GM19397 (cell line): Measurements from ENCODE around the gene IQCM.
"Not testable (repeated sequence)": the region's sequence is repeated elsewhere in the genome, so short reads cannot be mapped to it uniquely, and the experiment has no call there.

Experiments used
- ATAC-seq: cut with Tn5 transposase; IDR thresholded peaks from one replicate; pipeline ENCODE4 v1.9.1; 2021; ENCODE audit warnings: mild to moderate bottlenecking, moderate library complexity; ENCODE audit not compliant: unreplicated experiment

The IQCM gene

GRCh38 chr4:149589826-149590225 lies 225.8 kb downstream of the IQCM start:
- ATAC-seq = no peak

GRCh38 chr4:149584722-149585121 lies 230.9 kb downstream of the IQCM start:
- ATAC-seq = no peak

GRCh38 chr4:149574971-149575370 lies 240.7 kb downstream of the IQCM start:
- ATAC-seq = no peak

GRCh38 chr4:149572716-149573115 lies 242.9 kb downstream of the IQCM start:
- no peak for ATAC-seq

GRCh38 chr4:149555799-149556198 lies 259.8 kb downstream of the IQCM start:
- ATAC-seq = no peak

GRCh38 chr4:149555146-149555545 lies 260.5 kb downstream of the IQCM start:
- ATAC-seq = no peak

- ATAC-seq = no peak
Measured at GRCh38 chr4:149553959-149554520, 261.6 kb downstream of the IQCM start.

GRCh38 chr4:149552601-149553000 lies 263.0 kb downstream of the IQCM start:
- ATAC-seq = no peak

GRCh38 chr4:149549911-149550310 lies 265.7 kb downstream of the IQCM start:
- ATAC-seq = no peak

- no peak for ATAC-seq
Measured at GRCh38 chr4:149534779-149535178, 280.9 kb downstream of the IQCM start.

GRCh38 chr4:149531861-149532260 lies 283.8 kb downstream of the IQCM start:
- ATAC-seq = no peak

GRCh38 chr4:149523039-149523438 lies 292.6 kb downstream of the IQCM start:
- no peak for ATAC-seq

- no peak for ATAC-seq
Measured at GRCh38 chr4:149521611-149522425, 293.8 kb downstream of the IQCM start.

- no peak for ATAC-seq
Measured at GRCh38 chr4:149518471-149518870, 297.2 kb downstream of the IQCM start.

GRCh38 chr4:149513081-149513480 lies 302.6 kb downstream of the IQCM start:
- no peak for ATAC-seq

- no peak for ATAC-seq
Measured at GRCh38 chr4:149512501-149512900, 303.1 kb downstream of the IQCM start.

GRCh38 chr4:149511558-149512298 lies 303.9 kb downstream of the IQCM start:
- no peak for ATAC-seq

GRCh38 chr4:149507309-149507708 lies 308.3 kb downstream of the IQCM start:
- not testable (repeated sequence) for ATAC-seq

GRCh38 chr4:149500806-149501205 lies 314.8 kb downstream of the IQCM start:
- ATAC-seq = no peak

GRCh38 chr4:149499726-149500125 lies 315.9 kb downstream of the IQCM start:
- ATAC-seq = no peak

GRCh38 chr4:149498246-149498645 lies 317.4 kb downstream of the IQCM start:
- no peak for ATAC-seq

GRCh38 chr4:149493492-149493891 lies 322.2 kb downstream of the IQCM start:
- ATAC-seq = no peak
